ENCODE data around the gene PMEPA1. TPM values are rescaled to one million over a fixed set of nuclear protein-coding genes. Genes with fewer than 3 reads are reported as not detected.

The PMEPA1 gene
- total RNA-seq, 2 experiments from 2014 or later = 4.9 to 5.0 TPM

- peaks cover 8% of the 10 kb centered on the region for H3K4me1 Mint-ChIP-seq
- ATAC-seq (ENCODE audit: low read depth) = no peak
- H3K27me3 Mint-ChIP-seq = no peaks in the 10 kb centered on the region
- POLR2A ChIA-PET = no interaction called here
- H3K9me3 Mint-ChIP-seq = no peaks in the 10 kb centered on the region
- H3K36me3 Mint-ChIP-seq = peaks cover 17% of the 10 kb centered on the region
- no peak overlapping the region for H3K27ac Mint-ChIP-seq
- H3K4me3 Mint-ChIP-seq = no peak overlapping the region
- peak; percentile 18 for DNase-seq
Measured at GRCh38 chr20:57608516-57608915, 101.3 kb downstream of the PMEPA1 start.

GRCh38 chr20:57605878-57606277 lies 103.9 kb downstream of the PMEPA1 start:
- ATAC-seq (ENCODE audit: low read depth) (no peak), DNase-seq (no peak)
- H3K4me3 Mint-ChIP-seq = no peak overlapping the region

GRCh38 chr20:57605045-57605444 lies 104.8 kb downstream of the PMEPA1 start:
- Mint-ChIP-seq H3K27ac (no peak overlapping the region), H3K9me3 (no peaks in the 10 kb centered on the region), H3K27me3 (peaks cover 2% of the 10 kb centered on the region), H3K4me3 (no peak overlapping the region), H3K36me3 (peaks cover 12% of the 10 kb centered on the region), H3K4me1 (peaks cover 14% of the 10 kb centered on the region)
- POLR2A ChIA-PET = interaction anchor here (1.0 kb wide), 1 partner anchor 10 kb away, joined by 3 read pairs; no protein-coding TSS in a partner anchor
- ATAC-seq (ENCODE audit: low read depth) (no peak), DNase-seq (no peak)

More at GRCh38 chr20:57605878-57606277, 103.9 kb downstream of the PMEPA1 start:
- peaks cover 11% of the 10 kb centered on the region for H3K4me1 Mint-ChIP-seq
- H3K27me3 Mint-ChIP-seq = peaks cover 2% of the 10 kb centered on the region
- H3K27ac Mint-ChIP-seq = no peak overlapping the region
- H3K9me3 Mint-ChIP-seq = no peaks in the 10 kb centered on the region
- POLR2A ChIA-PET = interaction anchor here (0.6 kb wide), 1 partner anchor 594 kb away, joined by 3 read pairs; no protein-coding TSS in a partner anchor
- H3K36me3 Mint-ChIP-seq = peaks cover 14% of the 10 kb centered on the region

- POLR2A ChIA-PET = interaction anchor here (0.7 kb wide), 1 partner anchor 16 kb away, joined by 3 read pairs; no protein-coding TSS in a partner anchor
- Mint-ChIP-seq H3K27me3 (peaks cover 5% of the 10 kb centered on the region), H3K27ac (no peak overlapping the region), H3K4me1 (peaks cover 14% of the 10 kb centered on the region), H3K9me3 (no peaks in the 10 kb centered on the region), H3K4me3 (no peak overlapping the region), H3K36me3 (peaks cover 4% of the 10 kb centered on the region)
- ATAC-seq (ENCODE audit: low read depth) (no peak), DNase-seq (no peak)
Measured at GRCh38 chr20:57603120-57603519, 106.7 kb downstream of the PMEPA1 start.

- peaks cover 8% of the 10 kb centered on the region for H3K27me3 Mint-ChIP-seq
- H3K27ac Mint-ChIP-seq = no peak overlapping the region
- DNase-seq = no peak
- ATAC-seq (ENCODE audit: low read depth) = no peak
- POLR2A ChIA-PET = interaction anchor here (1.1 kb wide), 1 partner anchor 18 kb away, joined by 11 read pairs; the partner anchor contains the start of gene ZBP1
- H3K36me3 Mint-ChIP-seq = peaks cover 3% of the 10 kb centered on the region
- peaks cover 14% of the 10 kb centered on the region for H3K4me1 Mint-ChIP-seq
- H3K4me3 Mint-ChIP-seq = no peak overlapping the region
- no peaks in the 10 kb centered on the region for H3K9me3 Mint-ChIP-seq
Measured at GRCh38 chr20:57601737-57602136, 108.1 kb downstream of the PMEPA1 start.

GRCh38 chr20:57601211-57601570 lies 108.6 kb downstream of the PMEPA1 start:
- no peak for ATAC-seq (ENCODE audit: low read depth)
- Mint-ChIP-seq H3K36me3 (peaks cover 3% of the 10 kb centered on the region), H3K9me3 (no peaks in the 10 kb centered on the region), H3K4me3 (no peak overlapping the region), H3K4me1 (peaks cover 14% of the 10 kb centered on the region), H3K27me3 (peaks cover 8% of the 10 kb centered on the region), H3K27ac (no peak overlapping the region)
- POLR2A ChIA-PET = interaction anchor here (1.1 kb wide), 1 partner anchor 18 kb away, joined by 11 read pairs; the partner anchor contains the start of gene ZBP1
- DNase-seq = no peak

- H3K27ac Mint-ChIP-seq = no peak overlapping the region
- H3K4me3 Mint-ChIP-seq = no peak overlapping the region
- no peak for ATAC-seq (ENCODE audit: low read depth)
Measured at GRCh38 chr20:57600320-57601210, 109.2 kb downstream of the PMEPA1 start.

GRCh38 chr20:57598491-57598890 lies 111.3 kb downstream of the PMEPA1 start:
- Mint-ChIP-seq H3K4me1 (peaks cover 6% of the 10 kb centered on the region), H3K4me3 (no peak overlapping the region), H3K27me3 (peaks cover 17% of the 10 kb centered on the region), H3K27ac (no peak overlapping the region), H3K36me3 (no peaks in the 10 kb centered on the region), H3K9me3 (no peaks in the 10 kb centered on the region)
- ATAC-seq (ENCODE audit: low read depth) = no peak
- POLR2A ChIA-PET = interaction anchor here (1.7 kb wide), 1 partner anchor 21 kb away, joined by 12 read pairs; the partner anchor contains the start of gene ZBP1
- no peak for DNase-seq

More at GRCh38 chr20:57600320-57601210, 109.2 kb downstream of the PMEPA1 start:
- no peaks in the 10 kb centered on the region for H3K9me3 Mint-ChIP-seq
- POLR2A ChIA-PET = interaction anchor here (1.5 kb wide), 1 partner anchor 19 kb away, joined by 5 read pairs; no protein-coding TSS in a partner anchor
- no peak for DNase-seq
- H3K36me3 Mint-ChIP-seq = no peaks in the 10 kb centered on the region
- peaks cover 10% of the 10 kb centered on the region for H3K27me3 Mint-ChIP-seq
- H3K4me1 Mint-ChIP-seq = peaks cover 14% of the 10 kb centered on the region

Other genes starting within 250 kb of the PMEPA1 start
- not detected for gene CTCFL, start 184.9 kb downstream of the PMEPA1 start, total RNA-seq
- not detected for gene PCK1, start 148.9 kb downstream of the PMEPA1 start, total RNA-seq
- 10 to 100 TPM; 27.5 to 28.5 TPM for gene ZBP1, start 89.6 kb downstream of the PMEPA1 start, total RNA-seq